Esophagus squamous epithelium (tissue), 5 donors: ENCODE data around the gene SEMA7A. TPM values are rescaled to one million over a fixed set of nuclear protein-coding genes. Genes with fewer than 3 reads are reported as not detected.

Source experiments
- DNase-seq: peaks from one replicate; lab custom pipeline; 2025; lab: John Stamatoyannopoulos, UW
- H3K27ac ChIP-seq, 4 donors: fragments of 200-600 bp; sonication (generic); one replicate each; pipeline ENCODE4 v1.5.1; 2016 to 2019; ENCODE audit warnings: mild to moderate bottlenecking in 1 of 4
- H3K27me3 ChIP-seq, 4 donors: fragments of 200-600 bp; sonication (generic); 1 replicate in 3 of 4; 2 replicates in 1 of 4; pipeline versions ENCODE4 v1.5.1 to v1.6.0; 2017 to 2021; ENCODE audit warnings: antibody characterized with exemption in 1 of 4
- H3K36me3 ChIP-seq, 3 donors: fragments of 200-600 bp; sonication (generic); one replicate each; pipeline ENCODE4 v1.5.1; 2016 to 2019
- H3K4me1 ChIP-seq, 3 donors: fragments of 200-600 bp; sonication (generic); one replicate each; pipeline ENCODE4 v1.5.1; 2017 to 2019
- H3K4me3 ChIP-seq, 4 donors: fragments of 200-600 bp; sonication (generic); 1 replicate in 3 of 4; 2 replicates in 1 of 4; pipeline ENCODE4 v1.5.1; 2016 to 2019; ENCODE audit warnings: mild to moderate bottlenecking in 2 of 4, moderate library complexity in 1 of 4
- H3K9me3 ChIP-seq, 3 donors: fragments of 200-600 bp; sonication (generic); one replicate each; pipeline ENCODE4 v1.5.1; 2016 to 2019
- POLR2A ChIP-seq, 4 donors: fragments of 450-650 bp; IDR thresholded peaks; one replicate each; pipeline ENCODE4 v1.6.1; 2017; ENCODE audit warnings: antibody characterized with exemption in 4 of 4, mild to moderate bottlenecking in 4 of 4, moderate library complexity in 3 of 4
- WGBS, 2 donors: methylation state at CpG; one replicate each; pipeline ENCODE4 v1.1.5; 2018; 5-methylcytosine and 5-hydroxymethylcytosine counted together
- intact Hi-C: fragments of 100-400 bp; cut with DNase I; formaldehyde crosslinking; loops from one replicate; pipeline ENCODE4 v1.15.0; 2022
- total RNA-seq, 4 donors: library from RNA; depleted of rRNA; stranded (reverse); fragments of >200 nt; gene quantifications; one replicate each; pipeline ENCODE4 v1.1.0, GENCODE V29; 2016
- TF ChIP-seq, protein P1 (sequence below), 6 experiments: fragments of 450-650 bp in 4 of 6; fragments of 200-600 bp in 2 of 6; sonication (generic) in 2 of 6; IDR thresholded peaks; one replicate each; pipeline ENCODE4 v1.5.1; 2016 to 2019; ENCODE audit warnings: antibody characterized with exemption in 6 of 6, mild to moderate bottlenecking in 4 of 6, moderate library complexity in 4 of 6
- donor health status: DM: yes; HTN: yes; CAD: no.

Gene SEMA7A
- total RNA-seq, 4 donors from 2014 or later, result 1.2 to 7.5 (median 2.9) TPM

DNA sequence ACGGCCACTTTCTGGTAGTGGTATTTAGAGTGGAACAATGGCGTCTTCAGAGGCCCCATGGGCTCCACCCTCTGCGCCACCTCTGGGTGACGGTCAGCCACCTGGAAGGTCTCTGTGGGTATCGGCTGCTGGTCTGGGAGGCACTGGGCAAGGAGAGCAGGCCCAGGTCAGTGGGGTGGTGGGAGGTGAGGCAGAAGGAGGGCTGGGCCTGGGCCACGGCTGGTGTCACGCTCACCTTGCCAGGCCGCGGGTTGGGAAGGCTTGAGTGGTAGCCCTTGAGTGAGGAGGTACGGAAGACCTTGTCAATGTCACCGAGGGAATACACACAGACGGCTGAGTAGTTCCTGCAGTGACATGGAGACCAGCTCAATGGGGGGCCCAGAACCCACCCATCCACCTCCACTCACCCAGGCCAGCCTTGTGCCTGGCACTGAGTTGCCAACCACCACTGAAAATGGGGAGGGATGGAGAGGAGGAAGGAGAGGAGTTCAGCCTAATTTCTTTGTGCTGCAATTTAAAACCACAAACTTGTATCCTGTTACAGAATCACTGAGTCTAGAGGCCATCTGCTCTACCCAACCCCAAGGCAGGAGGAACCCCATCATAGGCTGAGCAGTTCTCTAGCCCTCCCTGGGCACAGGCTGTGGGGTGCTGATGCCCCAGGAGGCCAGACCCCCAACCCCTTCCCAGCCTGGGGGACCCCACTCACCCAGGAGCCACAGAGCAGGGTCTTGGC lies 19.0 kb downstream of the SEMA7A start:
- intact Hi-C loops, result no loop called here
- no peak for TF ChIP-seq POLR2A (IDR thresholded peaks at IDR 0.05)
- DNase-seq, result no peak
- Histone ChIP-seq H3K4me1 (no peaks in the 10 kb centered on the region), H3K27ac (no peak overlapping the region), H3K9me3 (no peaks in the 10 kb centered on the region), H3K36me3 (peaks cover 0 to 13% (median 0%) of the 10 kb centered on the region in 3 donors), H3K4me3 (no peak overlapping the region), H3K27me3 (no peaks in the 10 kb centered on the region)
- 93 to 94% methylated on average over 3 of the region's 12 CpGs for WGBS, 2 donors

DNA sequence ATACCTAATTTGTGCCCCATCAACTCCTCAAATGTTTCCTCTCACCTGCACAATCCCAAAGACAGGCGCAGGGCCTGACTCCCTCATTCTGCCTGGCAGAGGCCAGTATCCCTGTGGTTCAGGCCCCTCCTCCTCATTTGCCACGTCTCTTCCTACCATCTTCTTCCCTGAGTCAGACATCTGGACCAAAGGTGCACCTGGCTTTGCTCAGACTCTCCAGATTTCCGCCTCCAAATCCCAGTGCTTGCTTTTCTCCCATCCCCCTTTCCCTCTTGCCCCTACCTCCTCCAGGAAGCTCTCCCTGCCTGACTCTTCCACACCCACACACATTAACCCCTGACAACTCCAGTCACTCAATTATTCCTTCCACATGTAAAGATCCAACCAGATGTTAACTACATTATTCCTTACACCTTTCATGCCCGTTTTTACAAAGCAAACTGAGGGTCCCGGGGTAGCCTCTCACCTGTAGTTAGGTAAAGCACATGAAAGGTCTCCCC lies 19.6 kb downstream of the SEMA7A start:
- Histone ChIP-seq H3K36me3 (peaks cover 0 to 13% (median 0%) of the 10 kb centered on the region in 3 donors), H3K4me1 (no peaks in the 10 kb centered on the region), H3K27ac (no peak overlapping the region), H3K4me3 (no peak overlapping the region), H3K27me3 (no peaks in the 10 kb centered on the region), H3K9me3 (no peaks in the 10 kb centered on the region)
- 79 to 90% methylated on average over 4 to 5 of the region's 5 CpGs for WGBS, 2 donors
- no peak for DNase-seq
- intact Hi-C loops, result no loop called here
- TF ChIP-seq POLR2A (IDR thresholded peaks at IDR 0.05), result no peak
- TF ChIP-seq, protein P1, sequence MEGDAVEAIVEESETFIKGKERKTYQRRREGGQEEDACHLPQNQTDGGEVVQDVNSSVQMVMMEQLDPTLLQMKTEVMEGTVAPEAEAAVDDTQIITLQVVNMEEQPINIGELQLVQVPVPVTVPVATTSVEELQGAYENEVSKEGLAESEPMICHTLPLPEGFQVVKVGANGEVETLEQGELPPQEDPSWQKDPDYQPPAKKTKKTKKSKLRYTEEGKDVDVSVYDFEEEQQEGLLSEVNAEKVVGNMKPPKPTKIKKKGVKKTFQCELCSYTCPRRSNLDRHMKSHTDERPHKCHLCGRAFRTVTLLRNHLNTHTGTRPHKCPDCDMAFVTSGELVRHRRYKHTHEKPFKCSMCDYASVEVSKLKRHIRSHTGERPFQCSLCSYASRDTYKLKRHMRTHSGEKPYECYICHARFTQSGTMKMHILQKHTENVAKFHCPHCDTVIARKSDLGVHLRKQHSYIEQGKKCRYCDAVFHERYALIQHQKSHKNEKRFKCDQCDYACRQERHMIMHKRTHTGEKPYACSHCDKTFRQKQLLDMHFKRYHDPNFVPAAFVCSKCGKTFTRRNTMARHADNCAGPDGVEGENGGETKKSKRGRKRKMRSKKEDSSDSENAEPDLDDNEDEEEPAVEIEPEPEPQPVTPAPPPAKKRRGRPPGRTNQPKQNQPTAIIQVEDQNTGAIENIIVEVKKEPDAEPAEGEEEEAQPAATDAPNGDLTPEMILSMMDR (IDR thresholded peaks at IDR 0.05), result no peak

DNA sequence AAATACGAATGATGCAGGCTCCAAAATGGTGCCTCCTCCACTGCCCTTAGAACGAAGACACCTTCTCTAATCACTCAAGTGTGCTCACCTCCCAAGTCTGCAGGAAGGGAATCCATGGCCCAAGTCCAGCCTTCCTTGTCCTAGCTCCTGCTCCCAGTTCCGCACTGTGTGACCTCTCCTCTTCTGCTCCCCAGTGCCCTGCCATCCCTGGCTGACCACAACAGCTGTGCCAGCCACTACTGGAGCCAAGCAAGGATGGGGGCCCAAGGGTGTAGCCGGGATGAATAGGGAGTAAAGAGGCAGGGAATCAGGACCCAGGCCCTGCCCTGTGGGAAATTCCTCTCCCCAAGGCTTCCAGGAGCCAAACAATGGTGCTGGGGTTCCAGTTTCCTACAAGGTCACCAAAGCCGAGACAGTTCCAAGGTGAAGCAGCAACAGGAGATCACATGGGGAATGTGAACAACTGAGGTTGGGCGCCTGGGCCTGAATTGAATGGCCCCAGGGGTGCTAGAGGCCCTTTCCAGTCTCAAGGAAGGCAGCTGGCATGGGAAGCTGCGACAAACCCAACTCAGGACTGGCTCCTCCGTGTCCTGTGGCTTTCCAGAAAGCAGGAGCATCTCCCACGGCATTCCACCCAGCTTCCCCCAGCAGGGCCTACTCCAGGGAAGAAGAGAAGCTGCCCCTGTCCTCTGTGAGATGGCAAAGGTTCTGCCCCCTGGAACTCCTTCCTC lies 20.2 kb downstream of the SEMA7A start:
- no peak for DNase-seq
- 81 to 93% methylated on average over 6 to 7 of the region's 9 CpGs for WGBS, 2 donors
- Histone ChIP-seq H3K27me3 (peaks cover 0 to 1% (median 0%) of the 10 kb centered on the region in 4 donors), H3K4me3 (no peak overlapping the region), H3K4me1 (no peaks in the 10 kb centered on the region), H3K36me3 (peaks cover 0 to 13% (median 0%) of the 10 kb centered on the region in 3 donors), H3K27ac (no peak overlapping the region), H3K9me3 (no peaks in the 10 kb centered on the region)
- intact Hi-C loops, result no loop called here
- no peak for TF ChIP-seq POLR2A (IDR thresholded peaks at IDR 0.05)
- TF ChIP-seq, protein P1 (IDR thresholded peaks at IDR 0.05), result no peak

DNA sequence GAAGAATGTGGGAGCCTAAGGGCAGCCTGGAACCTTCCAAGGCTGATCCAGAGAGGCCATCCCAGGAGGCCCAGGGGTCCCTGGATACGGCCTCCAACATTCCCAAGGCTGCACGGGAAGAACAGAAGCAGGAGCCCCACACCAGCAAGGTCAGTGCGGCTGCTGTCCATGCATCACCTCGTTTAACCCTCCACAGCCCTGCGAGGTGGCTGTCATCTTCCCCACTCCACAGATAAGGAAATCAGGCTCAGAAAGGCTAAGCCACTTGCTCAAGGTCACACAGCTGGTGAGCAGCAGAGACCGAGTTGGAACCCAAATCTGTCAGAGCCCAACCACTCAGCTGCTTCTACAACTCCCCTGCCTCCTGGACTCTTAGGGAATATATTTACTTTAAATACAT lies 21.6 kb downstream of the SEMA7A start:
- Histone ChIP-seq H3K4me1 (no peaks in the 10 kb centered on the region), H3K36me3 (peaks cover 0 to 13% (median 0%) of the 10 kb centered on the region in 3 donors), H3K9me3 (no peaks in the 10 kb centered on the region), H3K27ac (no peak overlapping the region), H3K27me3 (peaks cover 0 to 15% (median 0%) of the 10 kb centered on the region in 4 donors), H3K4me3 (no peak overlapping the region)
- 67 to 70% methylated on average over 4 to 5 of the region's 6 CpGs for WGBS, 2 donors
- TF ChIP-seq, protein P1 (IDR thresholded peaks at IDR 0.05), result no peak
- TF ChIP-seq POLR2A (IDR thresholded peaks at IDR 0.05), result no peak
- intact Hi-C loops, result no loop called here
- no peak for DNase-seq

DNA sequence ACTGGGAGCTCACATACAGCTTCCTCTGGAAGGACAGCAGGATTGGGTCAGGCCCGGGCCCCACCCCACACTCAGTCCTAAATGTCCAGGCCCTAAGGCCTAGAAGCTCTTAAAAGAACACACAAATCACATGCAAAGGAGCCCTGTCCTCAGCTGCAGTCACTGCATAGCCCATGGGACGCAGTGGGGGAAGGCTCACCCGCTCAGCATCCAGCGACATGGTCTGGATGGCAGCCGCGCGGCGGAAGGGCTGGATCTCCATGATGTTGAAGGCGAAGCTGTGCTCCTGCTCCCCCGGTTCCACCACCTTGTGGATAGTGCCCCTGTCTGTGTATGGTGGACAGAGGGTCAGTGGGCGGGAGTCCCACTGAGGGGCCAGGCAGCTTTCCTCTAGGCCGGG lies 22.1 kb downstream of the SEMA7A start:
- no peak for DNase-seq
- TF ChIP-seq, protein P1 (IDR thresholded peaks at IDR 0.05), result no peak
- TF ChIP-seq POLR2A (IDR thresholded peaks at IDR 0.05), result no peak

More for the DNA sequence above, 22.1 kb downstream of the SEMA7A start:
- Histone ChIP-seq H3K4me1 (no peaks in the 10 kb centered on the region), H3K4me3 (no peak overlapping the region), H3K9me3 (no peaks in the 10 kb centered on the region), H3K27ac (no peak overlapping the region), H3K36me3 (peaks cover 0 to 13% (median 0%) of the 10 kb centered on the region in 3 donors), H3K27me3 (peaks cover 0 to 17% (median 0%) of the 10 kb centered on the region in 4 donors)
- intact Hi-C loops, result no loop called here
- WGBS, 2 donors, result 90 to 94% methylated on average over 2 to 9 of the region's 12 CpGs
